Measurements from ENCODE around the gene HAGHL. TPM values are rescaled to one million over a fixed set of nuclear protein-coding genes. Genes with fewer than 3 reads are reported as not detected.
"Not testable (repeated sequence)": the region's sequence is repeated elsewhere in the genome, so short reads cannot be mapped to it uniquely, and the experiment has no call there.

Gene HAGHL
- total RNA-seq, 2 experiments from 2014 or later = 8.9 to 9.1 TPM

GRCh38 chr16:770411-770810 is 43.5 kb downstream of the HAGHL start:
- H3K4me1 Mint-ChIP-seq = no peaks in the 10 kb centered on the region
- ChIA-PET POLR2A (no interaction called here), CTCF (no interaction called here)
- H3K9me3 Mint-ChIP-seq = no peaks in the 10 kb centered on the region
- DNase-seq = no peak
- no peak overlapping the region for H3K4me3 Mint-ChIP-seq
- H3K27ac Mint-ChIP-seq = no peak overlapping the region
- no peaks in the 10 kb centered on the region for H3K36me3 Mint-ChIP-seq (ENCODE audit: low read depth)
- no peaks in the 10 kb centered on the region for H3K27me3 Mint-ChIP-seq

DNA sequence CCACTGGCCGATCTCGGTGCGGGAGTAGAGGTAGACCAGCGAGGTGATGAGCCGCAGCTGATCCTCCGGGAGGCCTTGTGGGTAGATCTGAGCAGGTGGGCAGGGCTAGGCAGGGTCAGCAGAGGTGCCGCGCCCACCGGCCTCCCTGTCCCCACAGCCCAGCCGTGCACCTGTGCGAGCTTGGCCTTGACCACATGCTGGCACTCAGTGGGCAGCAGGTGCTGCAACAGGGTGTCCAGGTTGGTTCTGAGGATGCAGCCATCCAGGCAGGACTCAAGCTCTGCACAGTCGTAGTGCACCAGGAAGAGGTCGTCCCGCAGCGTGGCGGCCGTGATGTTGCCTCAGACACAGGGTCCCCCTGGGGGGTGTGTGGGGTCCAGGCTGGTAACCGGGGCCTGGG is 46.1 kb downstream of the HAGHL start:
- H3K4me3 Mint-ChIP-seq = no peak overlapping the region
- ChIA-PET CTCF (no interaction called here), POLR2A (no interaction called here)
- H3K9me3 Mint-ChIP-seq = no peaks in the 10 kb centered on the region
- no peak overlapping the region for H3K27ac Mint-ChIP-seq
- no peaks in the 10 kb centered on the region for H3K36me3 Mint-ChIP-seq (ENCODE audit: low read depth)
- H3K27me3 Mint-ChIP-seq = peaks cover 2% of the 10 kb centered on the region
- no peak for DNase-seq
- peaks cover 4% of the 10 kb centered on the region for H3K4me1 Mint-ChIP-seq

- peaks cover 2% of the 10 kb centered on the region for H3K27me3 Mint-ChIP-seq
- H3K36me3 Mint-ChIP-seq (ENCODE audit: low read depth) = no peaks in the 10 kb centered on the region
- no peaks in the 10 kb centered on the region for H3K9me3 Mint-ChIP-seq
- no peak for DNase-seq
- H3K4me3 Mint-ChIP-seq = no peak overlapping the region
- POLR2A ChIA-PET = no interaction called here
- H3K4me1 Mint-ChIP-seq = peaks cover 5% of the 10 kb centered on the region
- no peak overlapping the region for H3K27ac Mint-ChIP-seq
- CTCF ChIA-PET = interaction anchor here (0.7 kb wide), 1 partner anchor 54 kb away, joined by 3 read pairs; no protein-coding TSS in a partner anchor
These were observed 47.4 kb downstream of the HAGHL start for GRCh38 chr16:774086-775001.

DNA sequence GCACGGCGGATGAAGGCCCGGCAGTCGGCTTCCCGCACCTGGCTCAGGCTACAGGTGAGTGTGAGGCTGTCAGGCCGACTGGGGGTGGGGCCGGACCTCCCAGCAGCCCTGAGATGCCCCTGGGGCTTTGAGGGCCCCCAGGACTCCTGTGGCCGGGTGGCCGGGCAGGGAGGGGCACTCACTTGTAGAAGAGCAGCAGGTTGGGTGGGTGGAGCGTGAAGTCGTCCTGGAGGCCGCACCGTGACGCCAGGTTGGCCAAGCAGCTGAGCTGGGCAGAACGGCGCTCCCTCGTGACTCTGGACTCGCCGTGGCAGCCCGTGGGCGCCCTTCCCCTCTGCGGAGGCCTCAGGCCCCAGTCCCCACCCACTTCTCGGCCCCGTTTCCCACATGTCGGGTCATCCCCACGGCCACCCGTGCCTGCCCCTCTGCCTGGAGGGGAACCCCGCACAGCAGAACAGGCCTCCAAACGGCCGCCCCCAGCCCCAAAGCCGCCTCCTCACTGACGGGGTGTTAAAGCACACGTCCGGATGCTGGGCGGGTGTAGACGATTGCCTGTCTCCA is 48.4 kb downstream of the HAGHL start:
- Mint-ChIP-seq H3K9me3 (no peaks in the 10 kb centered on the region), H3K4me3 (no peak overlapping the region), H3K27me3 (peaks cover 2% of the 10 kb centered on the region), H3K36me3 (ENCODE audit: low read depth) (no peaks in the 10 kb centered on the region), H3K4me1 (peaks cover 5% of the 10 kb centered on the region), H3K27ac (no peak overlapping the region)
- DNase-seq = no peak
- POLR2A ChIA-PET = no interaction called here
- CTCF ChIA-PET = no interaction called here

DNA sequence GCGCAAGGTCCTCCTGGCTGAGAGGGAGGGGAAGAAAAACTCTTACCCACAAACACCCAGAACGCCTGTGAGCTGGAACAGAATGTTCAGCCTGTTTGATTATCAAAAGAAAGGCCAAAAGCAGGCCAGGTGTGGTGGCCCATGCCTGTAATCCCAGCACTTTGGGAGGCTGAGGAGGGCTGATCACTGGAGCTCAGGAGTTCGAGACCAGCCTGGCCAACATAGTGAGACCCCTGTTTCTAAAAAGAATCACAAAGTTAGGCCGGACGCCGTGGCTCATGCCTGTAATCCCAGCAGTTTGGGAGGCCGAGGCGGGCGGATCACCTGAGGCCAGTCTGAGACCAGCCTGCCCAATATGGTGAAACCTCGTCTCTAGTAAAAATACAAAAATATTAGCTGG is 49.4 kb downstream of the HAGHL start:
- POLR2A ChIA-PET = interaction anchor here (1.5 kb wide), 1 partner anchor 20 kb away, joined by 3 read pairs; no protein-coding TSS in a partner anchor
- H3K27me3 Mint-ChIP-seq; H3K4me1 Mint-ChIP-seq; H3K27ac Mint-ChIP-seq; H3K36me3 Mint-ChIP-seq (ENCODE audit: low read depth); H3K4me3 Mint-ChIP-seq; CTCF ChIA-PET; H3K9me3 Mint-ChIP-seq; DNase-seq: not testable (repeated sequence)

- ChIA-PET POLR2A (interaction anchor here (1.5 kb wide), 1 partner anchor 20 kb away, joined by 3 read pairs; no protein-coding TSS in a partner anchor), CTCF (no interaction called here)
- no peak overlapping the region for H3K4me3 Mint-ChIP-seq
- no peaks in the 10 kb centered on the region for H3K36me3 Mint-ChIP-seq (ENCODE audit: low read depth)
- peaks cover 2% of the 10 kb centered on the region for H3K27me3 Mint-ChIP-seq
- no peaks in the 10 kb centered on the region for H3K9me3 Mint-ChIP-seq
- DNase-seq = no peak
- peaks cover 5% of the 10 kb centered on the region for H3K4me1 Mint-ChIP-seq
- no peak overlapping the region for H3K27ac Mint-ChIP-seq
These were observed 49.9 kb downstream of the HAGHL start for GRCh38 chr16:776824-777223.

DNA sequence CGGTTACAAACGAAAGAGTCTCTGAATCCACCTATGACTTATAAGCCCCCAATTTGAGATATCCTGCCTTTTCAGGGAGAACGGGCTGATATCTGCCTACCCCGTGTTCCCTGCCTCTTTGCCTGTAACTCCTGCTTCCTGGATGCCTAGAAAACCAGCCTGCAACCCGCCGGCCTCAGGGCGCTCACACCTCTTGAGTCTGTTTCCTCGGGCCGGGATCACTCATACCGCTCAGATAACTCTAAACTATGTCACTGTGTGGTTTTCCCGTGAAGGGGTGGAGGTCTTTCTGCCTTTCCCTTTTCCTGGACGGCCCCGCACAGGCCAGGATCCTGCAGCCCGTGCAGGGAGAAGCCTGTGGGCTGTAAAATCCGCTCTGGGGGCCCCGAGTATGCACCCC is 50.9 kb downstream of the HAGHL start:
- no peaks in the 10 kb centered on the region for H3K36me3 Mint-ChIP-seq (ENCODE audit: low read depth)
- H3K27ac Mint-ChIP-seq = no peak overlapping the region
- H3K9me3 Mint-ChIP-seq = no peaks in the 10 kb centered on the region
- H3K4me1 Mint-ChIP-seq = peaks cover 5% of the 10 kb centered on the region
- peaks cover 2% of the 10 kb centered on the region for H3K27me3 Mint-ChIP-seq
- DNase-seq = no peak
- H3K4me3 Mint-ChIP-seq = no peak overlapping the region
- POLR2A ChIA-PET = interaction anchor here (0.9 kb wide), 1 partner anchor 12 kb away, joined by 3 read pairs; no protein-coding TSS in a partner anchor
- CTCF ChIA-PET = no interaction called here

DNA sequence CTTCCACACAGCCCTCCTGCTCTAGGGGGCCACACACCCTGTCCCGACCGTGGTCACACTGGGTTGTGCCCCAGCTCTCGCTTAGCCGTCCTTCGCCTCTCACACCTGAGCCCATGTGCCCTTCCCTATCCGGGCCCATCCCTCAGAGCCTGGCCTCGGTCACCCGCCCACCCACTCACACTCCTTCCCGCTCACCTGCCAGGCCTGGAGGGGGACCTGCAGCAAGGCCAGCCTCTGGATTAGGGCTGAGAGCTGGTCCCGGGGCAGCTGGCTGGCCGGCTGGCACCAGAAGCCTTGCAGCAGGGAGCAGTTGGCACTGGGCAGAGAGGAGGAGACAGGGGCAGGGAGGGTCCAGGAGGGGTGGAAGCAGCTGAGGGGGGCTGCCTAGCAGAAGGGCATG is 51.5 kb downstream of the HAGHL start:
- Mint-ChIP-seq H3K27me3 (peaks cover 2% of the 10 kb centered on the region), H3K27ac (no peak overlapping the region), H3K9me3 (no peaks in the 10 kb centered on the region), H3K4me1 (peaks cover 5% of the 10 kb centered on the region), H3K36me3 (ENCODE audit: low read depth) (no peaks in the 10 kb centered on the region), H3K4me3 (no peak overlapping the region)
- DNase-seq = no peak
- POLR2A ChIA-PET = interaction anchor here (0.9 kb wide), 1 partner anchor 13 kb away, joined by 3 read pairs; no protein-coding TSS in a partner anchor
- CTCF ChIA-PET = no interaction called here

DNA sequence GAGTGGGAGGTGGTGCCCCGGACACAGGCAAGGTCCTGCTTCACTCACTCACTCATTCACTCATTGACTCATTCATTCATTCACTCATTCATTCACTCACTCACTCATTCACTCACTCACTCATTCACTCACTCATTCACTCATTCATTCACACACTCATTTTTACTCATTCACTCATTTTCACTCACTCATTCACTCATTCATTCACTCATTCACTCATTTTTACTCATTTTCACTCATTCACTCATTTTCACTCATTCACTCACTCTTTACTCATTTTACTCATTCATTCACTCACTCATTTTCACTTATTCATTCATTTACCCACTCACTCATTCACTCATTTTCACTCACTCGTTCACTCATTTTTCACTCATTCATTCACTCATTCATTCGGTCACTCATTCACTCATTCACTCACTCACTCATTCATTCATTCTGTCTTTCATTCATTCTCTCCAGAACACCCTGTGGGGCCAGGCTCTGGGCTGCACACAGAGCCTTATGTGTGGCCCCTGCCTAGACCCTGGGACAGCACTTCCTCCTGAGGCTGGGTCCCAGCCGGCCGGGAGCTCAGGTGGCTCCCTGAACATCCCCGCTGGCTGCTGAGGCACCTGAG is 52.1 kb downstream of the HAGHL start:
- Mint-ChIP-seq H3K9me3 (no peaks in the 10 kb centered on the region), H3K4me1 (peaks cover 5% of the 10 kb centered on the region), H3K4me3 (no peak overlapping the region), H3K27me3 (peaks cover 2% of the 10 kb centered on the region), H3K27ac (no peak overlapping the region), H3K36me3 (ENCODE audit: low read depth) (no peaks in the 10 kb centered on the region)
- no peak for DNase-seq
- ChIA-PET POLR2A (no interaction called here), CTCF (no interaction called here)

Other genes starting within 250 kb of the HAGHL start
- 10 to 100 TPM; 91.7 to 93.4 TPM for gene CAPN15, start 199.4 kb upstream of the HAGHL start, total RNA-seq
- gene PRR35, start 166.7 kb upstream of the HAGHL start, total RNA-seq = not detected
- 1 to 10 TPM; 2.3 to 2.6 TPM for gene NHLRC4, start 160.1 kb upstream of the HAGHL start, total RNA-seq
- gene PIGQ, start 157.1 kb upstream of the HAGHL start, total RNA-seq = 10 to 100 TPM; 33.7 to 35.1 TPM
- gene RAB40C, start 137.0 kb upstream of the HAGHL start, total RNA-seq = 10 to 100 TPM; 12.2 to 14.2 TPM
- gene WFIKKN1, start 96.1 kb upstream of the HAGHL start, total RNA-seq = under 1 TPM; 0.10 to 0.13 TPM
- 10 to 100 TPM; 66.6 to 67.5 TPM for gene METTL26, start 90.8 kb upstream of the HAGHL start, total RNA-seq
- gene MCRIP2, start 85.3 kb upstream of the HAGHL start, total RNA-seq = 10 to 100 TPM; 20.3 to 22.8 TPM
- 10 to 100 TPM; 58.0 to 58.4 TPM for gene WDR90, start 77.7 kb upstream of the HAGHL start, total RNA-seq
- 100 to 1,000 TPM; 140 to 141 TPM for gene RHOT2, start 59.0 kb upstream of the HAGHL start, total RNA-seq
- gene RHBDL1, start 51.4 kb upstream of the HAGHL start, total RNA-seq = 1 to 10 TPM; 1.5 TPM
- 10 to 100 TPM; 63.9 to 78.3 TPM for gene STUB1, start 46.7 kb upstream of the HAGHL start, total RNA-seq
- 10 to 100 TPM; 27.1 to 27.2 TPM for gene JMJD8, start 42.8 kb upstream of the HAGHL start, total RNA-seq
- 10 to 100 TPM; 18.1 to 18.7 TPM for gene WDR24, start 36.7 kb upstream of the HAGHL start, total RNA-seq
- gene FBXL16, start 21.3 kb upstream of the HAGHL start, total RNA-seq = 10 to 100 TPM; 30.9 to 34.6 TPM
- 1 to 10 TPM; 4.4 to 6.2 TPM for gene METRN, start 12.0 kb upstream of the HAGHL start, total RNA-seq
- 1 to 10 TPM; 8.4 to 9.3 TPM for gene ANTKMT, start 6.0 kb upstream of the HAGHL start, total RNA-seq
- 1 to 10 TPM; 1.9 to 2.3 TPM for gene CCDC78, start 663 bp upstream of the HAGHL start, total RNA-seq
- gene CIAO3, start 13.9 kb downstream of the HAGHL start, total RNA-seq = 10 to 100 TPM; 34.0 to 34.8 TPM
- gene MSLN, start 33.6 kb downstream of the HAGHL start, total RNA-seq = not detected
- 10 to 100 TPM; 22.2 to 22.3 TPM for gene RPUSD1, start 61.3 kb downstream of the HAGHL start, total RNA-seq
- gene CHTF18, start 61.5 kb downstream of the HAGHL start, total RNA-seq = 10 to 100 TPM; 77.6 to 80.0 TPM
- gene GNG13, start 73.6 kb downstream of the HAGHL start, total RNA-seq = not detected
- 10 to 100 TPM; 21.3 to 22.6 TPM for gene LMF1, start 243.9 kb downstream of the HAGHL start, total RNA-seq

Measured in activated CD4-positive, alpha-beta memory T cell treated with anti-CD3 and anti-CD28 coated beads, Interleukin-2, amount 10 ng/mL, durations not matched to agents 7 days and 5 days (primary cell).